Neuronal stem cell (in vitro differentiated cells): ENCODE data around the gene SLC37A1.
A peak's percentile ranks its signal among the peaks of the same experiment; 100 is the strongest.

Source experiments
- DNase-seq: peaks from one replicate; pipeline ENCODE4 v3.0.0-alpha.2; 2013; ENCODE audit warnings: low spot score
- H2AFZ ChIP-seq: one replicate; pipeline ENCODE4 v1.6.1; 2013; ENCODE audit warnings: mild to moderate bottlenecking, low read length, inconsistent platforms
- H2AK5ac ChIP-seq: 2 replicates; pipeline ENCODE4 v1.6.1; 2013; ENCODE audit warnings: low read depth, mild to moderate bottlenecking, inconsistent platforms, low read length, moderate library complexity, mixed read lengths
- H2BK120ac ChIP-seq: 2 replicates; pipeline ENCODE4 v1.6.1; 2013; ENCODE audit warnings: low read depth, mild to moderate bottlenecking, inconsistent platforms, low read length, moderate library complexity, mixed read lengths
- H2BK12ac ChIP-seq: one replicate; pipeline ENCODE4 v1.6.1; 2013; ENCODE audit warnings: low read length, inconsistent platforms
- H2BK15ac ChIP-seq: 2 replicates; pipeline ENCODE4 v1.6.1; 2013; ENCODE audit warnings: mild to moderate bottlenecking, low read length, inconsistent platforms, mixed read lengths
- H2BK5ac ChIP-seq: one replicate; pipeline ENCODE4 v1.6.1; 2013; ENCODE audit warnings: inconsistent platforms, mild to moderate bottlenecking, low read length, moderate library complexity
- H3K14ac ChIP-seq: one replicate; pipeline ENCODE4 v1.6.1; 2013; ENCODE audit warnings: low read length, inconsistent platforms
- H3K18ac ChIP-seq: 2 replicates; pipeline ENCODE4 v1.6.1; 2013; ENCODE audit warnings: low read length, inconsistent platforms
- H3K23ac ChIP-seq: 2 replicates; pipeline ENCODE4 v1.6.1; 2013; ENCODE audit warnings: low read depth, mild to moderate bottlenecking, mixed read lengths, low read length, inconsistent platforms; ENCODE audit not compliant: poor library complexity
- H3K27ac ChIP-seq: replicated peaks from 3 replicates; pipeline ENCODE4 v1.5.1; 2013; ENCODE audit warnings: low read length, inconsistent platforms
- H3K27me3 ChIP-seq, 3 experiments: 2 replicates each; pipeline ENCODE4 v1.6.1; 2013; ENCODE audit warnings: low read length in 3 of 3, mild to moderate bottlenecking in 2 of 3, inconsistent platforms in 1 of 3, low read depth in 1 of 3, mixed read lengths in 1 of 3, moderate library complexity in 1 of 3; ENCODE audit not compliant: control insufficient read depth in 3 of 3, insufficient read depth in 3 of 3
- H3K36me3 ChIP-seq, 2 donors: replicated peaks in 1 of 2; 2 replicates each; pipeline ENCODE4 v1.6.1; 2013; ENCODE audit warnings: low read length in 2 of 2; ENCODE audit not compliant: control insufficient read depth in 2 of 2, insufficient read depth in 2 of 2
- H3K4ac ChIP-seq: 2 replicates; pipeline ENCODE4 v1.6.1; 2013; ENCODE audit warnings: inconsistent platforms, mild to moderate bottlenecking, low read length, moderate library complexity
- H3K4me1 ChIP-seq, 2 donors: 1 replicate in 1 of 2; 2 replicates in 1 of 2; pipeline ENCODE4 v1.6.1; 2013; ENCODE audit warnings: low read length in 2 of 2, low read depth in 1 of 2; ENCODE audit not compliant: control insufficient read depth in 2 of 2, insufficient read depth in 1 of 2
- H3K4me2 ChIP-seq: one replicate; pipeline ENCODE4 v1.6.1; 2013; ENCODE audit warnings: mild to moderate bottlenecking, low read length, inconsistent platforms; ENCODE audit not compliant: insufficient read depth, poor library complexity, severe bottlenecking
- H3K4me3 ChIP-seq, 2 donors: 2 replicates each; pipeline ENCODE4 v1.5.1; 2013; ENCODE audit warnings: low read length in 2 of 2, mild to moderate bottlenecking in 2 of 2, inconsistent platforms in 1 of 2, moderate library complexity in 1 of 2
- H3K79me1 ChIP-seq: one replicate; pipeline ENCODE4 v1.6.1; 2013; ENCODE audit warnings: low read depth, mild to moderate bottlenecking, inconsistent platforms, low read length, moderate library complexity
- H3K9ac ChIP-seq: one replicate; pipeline ENCODE4 v1.6.1; 2013; ENCODE audit warnings: mild to moderate bottlenecking, low read depth, low read length, inconsistent platforms; ENCODE audit not compliant: poor library complexity
- H3K9me3 ChIP-seq, 2 donors: replicated peaks in 1 of 2; 2 replicates each; pipeline versions ENCODE3 to v1.6.1; 2013; ENCODE audit warnings: low read length in 2 of 2, mild to moderate bottlenecking in 2 of 2, inconsistent platforms in 1 of 2, low read depth in 1 of 2, mixed read lengths in 1 of 2, moderate library complexity in 1 of 2; ENCODE audit not compliant: control insufficient read depth in 2 of 2, insufficient read depth in 1 of 2
- H4K8ac ChIP-seq: one replicate; pipeline ENCODE4 v1.6.1; 2013; ENCODE audit warnings: low read depth, mild to moderate bottlenecking, inconsistent platforms, low read length, moderate library complexity
- H4K91ac ChIP-seq: one replicate; pipeline ENCODE4 v1.6.1; 2013; ENCODE audit warnings: low read length, low read depth, mild to moderate bottlenecking, inconsistent platforms; ENCODE audit not compliant: poor library complexity
- WGBS, 2 donors: extraction: QIAGEN DNeasy Blood & Tissue Kit; methylation state at CpG; one replicate each; pipeline ENCODE4 v1.1.7; 2013; ENCODE audit warnings: missing lambda C conversion rate in 2 of 2, mixed read lengths in 1 of 2; ENCODE audit not compliant: insufficient read length in 2 of 2, insufficient replicate concordance in 1 of 2; ENCODE audit errors: extremely low coverage in 2 of 2; 5-methylcytosine and 5-hydroxymethylcytosine counted together

Gene SLC37A1

GRCh38 chr21:42545745-42546144, 32.1 kb downstream of the SLC37A1 start:
- H3K79me1 ChIP-seq: no peaks in the 10 kb centered on the region
- no peak overlapping the region for H2BK5ac ChIP-seq
- no CpG with 5 or more reads among the region's 8 CpGs for WGBS, 2 donors
- no peaks in the 10 kb centered on the region for H3K9me3 ChIP-seq
- H2BK12ac ChIP-seq: no peak overlapping the region
- no peaks in the 10 kb centered on the region for H3K4me1 ChIP-seq
- H3K4me2 ChIP-seq: no peak overlapping the region
- no peak overlapping the region for H2BK15ac ChIP-seq
- no peak overlapping the region for H4K91ac ChIP-seq
- H3K36me3 ChIP-seq: no peaks in the 10 kb centered on the region
- no peak overlapping the region for H2BK120ac ChIP-seq
- H3K9ac ChIP-seq: no peak overlapping the region
- no peak overlapping the region for H3K23ac ChIP-seq
- no peak overlapping the region for H2AK5ac ChIP-seq
- H2AFZ ChIP-seq: no peak overlapping the region
- no peak for DNase-seq
- H3K14ac ChIP-seq: no peak overlapping the region
- H3K18ac ChIP-seq: no peak overlapping the region
- H3K27me3 ChIP-seq: peaks cover 0 to 10% (median 0%) of the 10 kb centered on the region in 3 experiments
- H3K4me3 ChIP-seq: no peak overlapping the region
- H3K27ac ChIP-seq: no peak overlapping the region
- no peak overlapping the region for H4K8ac ChIP-seq
- no peak overlapping the region for H3K4ac ChIP-seq

- DNase-seq: no peak
- no peak overlapping the region for H2BK120ac ChIP-seq
- no peak overlapping the region for H3K27ac ChIP-seq
- no peak overlapping the region for H2AFZ ChIP-seq
- H4K8ac ChIP-seq: no peak overlapping the region
- no peaks in the 10 kb centered on the region for H3K36me3 ChIP-seq
- no peak overlapping the region for H3K14ac ChIP-seq
- H3K27me3 ChIP-seq: peaks cover 0 to 10% (median 0%) of the 10 kb centered on the region in 3 experiments
- no peak overlapping the region for H2AK5ac ChIP-seq
- H3K4ac ChIP-seq: no peak overlapping the region
- H2BK12ac ChIP-seq: no peak overlapping the region
- no peak overlapping the region for H3K23ac ChIP-seq
- H3K4me1 ChIP-seq: no peaks in the 10 kb centered on the region
- no peak overlapping the region for H3K4me3 ChIP-seq
- no peak overlapping the region for H3K18ac ChIP-seq
- no peaks in the 10 kb centered on the region for H3K79me1 ChIP-seq
- H3K9me3 ChIP-seq: no peaks in the 10 kb centered on the region
- H2BK5ac ChIP-seq: no peak overlapping the region
- H3K4me2 ChIP-seq: no peak overlapping the region
- H4K91ac ChIP-seq: no peak overlapping the region
- WGBS, 2 donors: no CpG with 5 or more reads among the region's 14 CpGs
- no peak overlapping the region for H2BK15ac ChIP-seq
- no peak overlapping the region for H3K9ac ChIP-seq
These were observed 32.8 kb downstream of the SLC37A1 start for GRCh38 chr21:42546433-42546832.

DNA sequence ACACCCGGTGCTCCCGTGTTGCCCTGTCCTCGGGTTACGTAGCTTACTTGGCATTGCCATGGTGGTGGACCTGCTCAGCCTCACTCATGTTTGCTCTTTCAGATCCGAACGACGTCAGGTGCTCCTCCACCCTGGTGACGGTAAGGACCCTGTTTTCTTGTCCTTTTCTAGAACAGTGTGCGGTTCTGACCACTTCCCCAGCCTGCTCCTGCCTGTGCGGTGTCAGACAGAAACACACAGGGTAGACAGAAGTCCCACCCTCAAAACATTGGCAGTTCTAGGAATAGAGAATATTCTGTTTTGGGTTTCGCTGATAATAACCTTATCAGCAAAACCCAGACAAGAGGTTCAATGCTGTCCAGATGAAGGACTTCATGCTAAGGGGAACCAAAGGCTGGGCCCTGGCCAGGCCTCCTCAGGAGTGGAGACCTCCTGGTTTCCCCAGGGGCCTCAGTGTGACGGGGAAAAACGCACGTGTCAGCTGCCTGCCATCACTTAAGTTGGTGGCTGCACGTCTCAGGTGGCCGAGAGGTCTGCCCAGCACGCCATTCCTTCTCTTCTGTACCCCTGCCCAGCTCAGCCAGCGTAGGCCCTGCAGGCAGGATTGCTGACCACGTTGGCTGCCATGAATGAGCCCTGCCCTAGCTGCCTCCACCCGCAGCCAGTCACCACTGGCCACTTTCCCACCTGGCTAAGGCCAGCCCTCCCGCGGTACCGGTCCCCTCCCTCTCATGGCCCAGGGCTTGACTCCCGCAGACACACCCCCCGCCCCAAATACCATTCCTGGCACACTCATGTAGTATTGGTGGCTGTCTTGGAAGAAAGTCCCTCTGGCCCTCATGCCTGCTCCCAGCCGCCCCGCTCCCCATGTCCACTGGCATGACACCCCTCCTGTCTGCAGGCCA, 33.6 kb downstream of the SLC37A1 start:
- no peak overlapping the region for H3K4ac ChIP-seq
- no CpG with 5 or more reads among the region's 27 CpGs for WGBS, 2 donors
- H3K27ac ChIP-seq: no peak overlapping the region
- H3K4me1 ChIP-seq: no peaks in the 10 kb centered on the region
- H4K8ac ChIP-seq: no peak overlapping the region
- no peak overlapping the region for H3K4me2 ChIP-seq
- peak overlapping the region; percentile 44 for H2BK15ac ChIP-seq
- peak overlapping the region; percentile 66 for H4K91ac ChIP-seq
- peak overlapping the region; percentile 35 for H3K9ac ChIP-seq
- peak overlapping the region; percentile 68 for H2BK5ac ChIP-seq
- no peak overlapping the region for H2AFZ ChIP-seq
- DNase-seq: no peak
- peak overlapping the region; percentile 41 for H2BK120ac ChIP-seq
- no peak overlapping the region for H2BK12ac ChIP-seq
- peaks cover 0 to 10% (median 0%) of the 10 kb centered on the region in 3 experiments for H3K27me3 ChIP-seq
- no peaks in the 10 kb centered on the region for H3K36me3 ChIP-seq
- H3K18ac ChIP-seq: no peak overlapping the region
- H3K14ac ChIP-seq: no peak overlapping the region
- H3K23ac ChIP-seq: no peak overlapping the region
- no peaks in the 10 kb centered on the region for H3K79me1 ChIP-seq
- no peaks in the 10 kb centered on the region for H3K9me3 ChIP-seq
- no peak overlapping the region for H2AK5ac ChIP-seq
- H3K4me3 ChIP-seq: no peak overlapping the region

- no peak overlapping the region for H3K4ac ChIP-seq
- H3K14ac ChIP-seq: no peak overlapping the region
- H3K79me1 ChIP-seq: no peaks in the 10 kb centered on the region
- peak overlapping the region; percentile 35 for H3K9ac ChIP-seq
- DNase-seq: no peak
- no peak overlapping the region for H4K91ac ChIP-seq
- H2BK12ac ChIP-seq: no peak overlapping the region
- no peak overlapping the region for H3K4me2 ChIP-seq
- peak overlapping the region; percentile 68 for H2BK5ac ChIP-seq
- no peak overlapping the region for H3K23ac ChIP-seq
- no peaks in the 10 kb centered on the region for H3K36me3 ChIP-seq
- H3K27me3 ChIP-seq: peaks cover 0 to 10% (median 0%) of the 10 kb centered on the region in 3 experiments
- H3K18ac ChIP-seq: no peak overlapping the region
- no peak overlapping the region for H4K8ac ChIP-seq
- no peaks in the 10 kb centered on the region for H3K9me3 ChIP-seq
- H2AFZ ChIP-seq: no peak overlapping the region
- no peak overlapping the region for H2AK5ac ChIP-seq
- no peaks in the 10 kb centered on the region for H3K4me1 ChIP-seq
- no CpG with 5 or more reads among the region's 22 CpGs for WGBS, 2 donors
- H2BK15ac ChIP-seq: no peak overlapping the region
- peak overlapping the region; percentile 41 for H2BK120ac ChIP-seq
- no peak overlapping the region for H3K27ac ChIP-seq
- H3K4me3 ChIP-seq: no peak overlapping the region
These were observed 34.3 kb downstream of the SLC37A1 start for GRCh38 chr21:42547906-42548365.
